Esophagus muscularis mucosa (tissue), 4 donors: Measurements from ENCODE around the gene CDH1.

ENCODE experiments used
- EP300 ChIP-seq: sonication (generic); formaldehyde crosslinking; IDR thresholded peaks from one replicate; pipeline ENCODE4 v1.6.1; 2017; ENCODE audit warnings: antibody characterized with exemption
- POLR2A ChIP-seq: fragments of 450-650 bp; IDR thresholded peaks from one replicate; pipeline ENCODE4 v1.6.1; 2017; ENCODE audit warnings: antibody characterized with exemption, moderate library complexity, mild to moderate bottlenecking, low read depth
- POLR2AphosphoS5 ChIP-seq, 2 donors: sonication (generic); formaldehyde crosslinking; IDR thresholded peaks; one replicate each; pipeline ENCODE4 v1.6.1; 2017; ENCODE audit warnings: antibody characterized with exemption in 2 of 2
- TF ChIP-seq, protein P1 (sequence below), 3 experiments: fragments of 200-600 bp in 2 of 3; fragments of 450-650 bp in 1 of 3; sonication (generic) in 2 of 3; IDR thresholded peaks; one replicate each; pipeline ENCODE4 v1.5.1; 2017 to 2019; ENCODE audit warnings: antibody characterized with exemption in 3 of 3, mild to moderate bottlenecking in 2 of 3, moderate library complexity in 1 of 3

DNA sequence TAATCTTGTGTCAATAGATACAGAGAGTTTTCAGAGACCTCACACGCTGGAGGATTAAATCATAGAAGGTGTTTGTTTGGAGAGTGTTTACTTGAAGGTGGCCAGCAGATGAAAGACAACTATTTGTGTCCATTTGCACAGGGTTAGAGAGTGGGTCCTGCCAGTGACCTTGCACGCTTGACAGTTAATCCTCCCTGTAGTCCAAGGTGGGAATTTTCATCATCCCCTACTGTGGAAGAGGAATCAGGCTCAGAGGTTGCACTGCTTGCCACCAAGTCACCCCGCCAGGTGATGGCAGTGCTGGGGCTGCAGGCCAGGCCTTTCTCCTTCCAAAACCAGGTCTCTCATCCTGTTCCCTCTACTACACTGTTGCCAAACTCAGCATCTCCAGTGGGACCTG is 12.3 kb downstream of the CDH1 start:
- TF ChIP-seq, protein P1, sequence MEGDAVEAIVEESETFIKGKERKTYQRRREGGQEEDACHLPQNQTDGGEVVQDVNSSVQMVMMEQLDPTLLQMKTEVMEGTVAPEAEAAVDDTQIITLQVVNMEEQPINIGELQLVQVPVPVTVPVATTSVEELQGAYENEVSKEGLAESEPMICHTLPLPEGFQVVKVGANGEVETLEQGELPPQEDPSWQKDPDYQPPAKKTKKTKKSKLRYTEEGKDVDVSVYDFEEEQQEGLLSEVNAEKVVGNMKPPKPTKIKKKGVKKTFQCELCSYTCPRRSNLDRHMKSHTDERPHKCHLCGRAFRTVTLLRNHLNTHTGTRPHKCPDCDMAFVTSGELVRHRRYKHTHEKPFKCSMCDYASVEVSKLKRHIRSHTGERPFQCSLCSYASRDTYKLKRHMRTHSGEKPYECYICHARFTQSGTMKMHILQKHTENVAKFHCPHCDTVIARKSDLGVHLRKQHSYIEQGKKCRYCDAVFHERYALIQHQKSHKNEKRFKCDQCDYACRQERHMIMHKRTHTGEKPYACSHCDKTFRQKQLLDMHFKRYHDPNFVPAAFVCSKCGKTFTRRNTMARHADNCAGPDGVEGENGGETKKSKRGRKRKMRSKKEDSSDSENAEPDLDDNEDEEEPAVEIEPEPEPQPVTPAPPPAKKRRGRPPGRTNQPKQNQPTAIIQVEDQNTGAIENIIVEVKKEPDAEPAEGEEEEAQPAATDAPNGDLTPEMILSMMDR (IDR thresholded peaks at IDR 0.05): no peak
- no peak for TF ChIP-seq POLR2AphosphoS5 (IDR thresholded peaks at IDR 0.05)
- TF ChIP-seq POLR2A: no peak
- no peak for TF ChIP-seq EP300
